K562 (cell line): Measurements from ENCODE around the gene COG4. TPM values are rescaled to one million over a fixed set of nuclear protein-coding genes. Genes with fewer than 3 reads are reported as not detected.

Source experiments
- ATAC-seq: fragments of 200-7000 bp; cut with Tn5 transposase; 3 replicates; pipeline ENCODE4 v1.9.1; 2020; ENCODE audit warnings: moderate library complexity
- BruUV-seq: library from RNA; stranded (reverse); fragments of 400-500 nt; replicated peaks from 2 replicates; lab custom pipeline; 2021; lab: Mats Ljungman, UMichigan
- CTCF ChIA-PET: fragments of 300-600 bp; formaldehyde crosslinking; extraction: SDS; loops from one replicate; lab custom pipeline; 2021; ENCODE audit warnings: low intra/inter-chr PET ratio; lab: Yijun Ruan, JAX
- POLR2A ChIA-PET: fragments of 300-600, 350-650 bp; sonication (Branson Sonifier 250); formaldehyde crosslinking; extraction: SDS; loops from one replicate; lab custom pipeline; 2021; ENCODE audit warnings: antibody characterized with exemption, inconsistent platforms; lab: Yijun Ruan, JAX
- DNase-seq, 4 experiments: peaks; one replicate each; pipeline versions ENCODE4 v3.0.0 to v3.0.0-alpha.2; 2011 to 2018; ENCODE audit warnings: low spot score in 3 of 4, mixed read lengths in 3 of 4; ENCODE audit errors: extremely low read depth in 1 of 4
- FAIRE-seq: peaks from 2 replicates; lab custom pipeline; 2011; peaks lifted over from hg19 to GRCh38; lab: Jason Lieb, UNC
- H2AFZ ChIP-seq: 2 replicates; pipeline ENCODE4 v1.6.0; 2011; ENCODE audit warnings: low read depth, low read length, control low read depth, inconsistent platforms
- H3K27ac ChIP-seq: fragments of 200-600 bp; 3 replicates; pipeline ENCODE4 v1.8.0; 2011; ENCODE audit warnings: low read depth, mild to moderate bottlenecking, control low read depth, inconsistent platforms, low read length, moderate library complexity, mixed read lengths; ENCODE audit errors: extremely low read depth
- H3K27me3 ChIP-seq, 2 experiments: fragments of 300-600 bp in 1 of 2; 2 replicates in 1 of 2; 3 replicates in 1 of 2; pipeline versions ENCODE4 v1.6.0 to v1.8.0; 2011; ENCODE audit warnings: inconsistent platforms in 2 of 2, low read length in 2 of 2, mild to moderate bottlenecking in 1 of 2, mixed read lengths in 1 of 2, moderate library complexity in 1 of 2; ENCODE audit not compliant: control insufficient read depth in 2 of 2, insufficient read depth in 2 of 2
- H3K36me3 ChIP-seq: fragments of 300-600 bp; 3 replicates; pipeline ENCODE4 v1.8.0; 2011; ENCODE audit warnings: mild to moderate bottlenecking, low read length, inconsistent platforms; ENCODE audit not compliant: control insufficient read depth, insufficient read depth
- H3K4me1 ChIP-seq, 2 experiments: fragments of 200-600 bp in 1 of 2; replicated peaks in 1 of 2; 2 replicates in 1 of 2; 3 replicates in 1 of 2; pipeline versions ENCODE4 v1.5.1 to v1.8.0; 2011; ENCODE audit warnings: inconsistent platforms in 2 of 2, low read length in 2 of 2, mild to moderate bottlenecking in 1 of 2, mixed read lengths in 1 of 2, moderate library complexity in 1 of 2; ENCODE audit not compliant: control insufficient read depth in 2 of 2, insufficient read depth in 2 of 2
- H3K4me2 ChIP-seq: 2 replicates; pipeline ENCODE4 v1.6.1; 2011; ENCODE audit warnings: low read length, control low read depth, inconsistent platforms, mixed read lengths; ENCODE audit not compliant: insufficient read depth
- H3K4me3 ChIP-seq: fragments of 200-600 bp; sonication (generic), shearing (Covaris generic); 2 replicates; pipeline ENCODE4 v1.5.1; 2016; ENCODE audit warnings: control low read depth, inconsistent platforms
- H3K79me2 ChIP-seq: fragments of 200-600 bp; 3 replicates; pipeline ENCODE4 v1.8.0; 2011; ENCODE audit warnings: low read length, inconsistent platforms; ENCODE audit not compliant: control insufficient read depth, insufficient read depth
- H3K9ac ChIP-seq, 2 experiments: 2 replicates each; pipeline versions ENCODE4 v1.6.0 to v1.6.1; 2011; ENCODE audit warnings: low read depth in 2 of 2, low read length in 2 of 2, control low read depth in 1 of 2, inconsistent platforms in 1 of 2, mild to moderate bottlenecking in 1 of 2, mixed read lengths in 1 of 2; ENCODE audit not compliant: insufficient read depth in 1 of 2
- H3K9me1 ChIP-seq: one replicate; pipeline ENCODE4 v1.6.0; 2011; ENCODE audit warnings: inconsistent platforms, mild to moderate bottlenecking, low read length, moderate library complexity; ENCODE audit not compliant: control insufficient read depth, insufficient read depth
- H3K9me3 ChIP-seq: replicated peaks from 2 replicates; pipeline ENCODE4 v1.5.1; 2011; ENCODE audit warnings: low read depth, low read length, inconsistent platforms; ENCODE audit not compliant: control insufficient read depth, insufficient read depth
- H4K20me1 ChIP-seq: replicated peaks from 2 replicates; pipeline ENCODE4 v1.6.1; 2011; ENCODE audit warnings: low read length, inconsistent platforms, mixed read lengths; ENCODE audit not compliant: control insufficient read depth, insufficient read depth
- CEBPB ChIP-seq: fragments of 450-650 bp; IDR thresholded peaks from 2 replicates; pipeline ENCODE4 v1.6.1; 2016; ENCODE audit warnings: missing genetic modification characterization, missing compliant biosample characterization
- CEBPG ChIP-seq, 3 experiments: fragments of 200-800 bp in 1 of 3; sonication (Bioruptor generic) in 1 of 3; sonication (generic) in 1 of 3; formaldehyde crosslinking in 1 of 3; IDR thresholded peaks in 2 of 3; conservative IDR thresholded peaks in 1 of 3; 2 replicates each; pipeline versions ENCODE4 v1.6.1 to v1.8.0; 2016 to 2022; ENCODE audit warnings: missing compliant biosample characterization in 2 of 3, missing genetic modification characterization in 2 of 3, mild to moderate bottlenecking in 1 of 3, missing genetic modification reagents in 1 of 3
- MEF2A ChIP-seq: IDR thresholded peaks from 2 replicates; pipeline ENCODE4 v1.6.1; 2011; ENCODE audit warnings: low read depth, mild to moderate bottlenecking, low read length, moderate library complexity; ENCODE audit not compliant: control insufficient read depth
- MIER1 ChIP-seq: fragments of 450-650 bp; IDR thresholded peaks from 2 replicates; pipeline ENCODE4 v1.6.1; 2016; ENCODE audit warnings: antibody characterized with exemption, mild to moderate bottlenecking, low read depth
- SETDB1 ChIP-seq: IDR thresholded peaks from one replicate; pipeline ENCODE4 v1.6.1; 2012; ENCODE audit warnings: low read length, control low read depth, inconsistent platforms
- SP1 ChIP-seq: sonication (generic); formaldehyde crosslinking; IDR thresholded peaks from 2 replicates; pipeline ENCODE4 v1.8.1; 2022; ENCODE audit warnings: mild to moderate bottlenecking, missing genetic modification reagents
- ZNF134 ChIP-seq: fragments of 250-450 bp; sonication (Bioruptor Pico); conservative IDR thresholded peaks from 2 replicates; pipeline ENCODE4 v1.4.0; 2020
- ZNF282 ChIP-seq: sonication (generic); formaldehyde crosslinking; IDR thresholded peaks from 2 replicates; pipeline ENCODE4 v1.8.1; 2023; ENCODE audit warnings: missing genetic modification reagents
- WGBS: fragments of 100-300 bp; shearing (Covaris generic); methylation state at CpG from one replicate; pipeline ENCODE4 v1.1.6; 2016; ENCODE audit warnings: low coverage, mixed read lengths; ENCODE audit not compliant: insufficient coverage; ENCODE audit errors: missing lambda C conversion rate; 5-methylcytosine and 5-hydroxymethylcytosine counted together
- in situ Hi-C: fragments of 300-500 bp; cut with MboI; formaldehyde crosslinking; loops from 4 replicates; pipeline ENCODE4 v1.15.0; 2018; ENCODE audit warnings: inconsistent platforms, mixed read lengths
- intact Hi-C: fragments of 100-400 bp; cut with micrococcal nuclease; formaldehyde crosslinking; loops from 2 replicates; pipeline ENCODE4 v1.14.2; 2022
- polyA plus RNA-seq, 8 experiments: library from polyadenylated mRNA; depleted of rRNA in 4 of 8; stranded (reverse) in 5 of 8; unstranded in 3 of 8; fragments of >200 nt; fragmentation: Nextera tagmentation in 2 of 8; fragmentation: Illumina TruSeq in 1 of 8; extraction: Ambion mirVana in 2 of 8; extraction: Trizol in 1 of 8; gene quantifications; 2 replicates each; pipeline versions ENCODE4 v1.2.1 to v1.2.3, GENCODE V29; 2011 to 2014; ENCODE audit warnings: inconsistent platforms in 1 of 8, missing spikeins in 1 of 8
- total RNA-seq, 7 experiments: library from RNA; depleted of rRNA in 6 of 7; stranded (reverse); fragments of >200 nt in 6 of 7; fragmentation: Illumina TruSeq in 2 of 7; extraction: Trizol in 2 of 7; gene quantifications; 2 replicates each; pipeline versions ENCODE4 v1.2.1 to v1.2.3, GENCODE V29; 2011 to 2021; ENCODE audit warnings: low replicate concordance in 1 of 7
- TF ChIP-seq, protein P1 (sequence below): fragments of 450-650 bp; IDR thresholded peaks from 2 replicates; pipeline ENCODE4 v1.7.1; 2018; ENCODE audit warnings: mild to moderate bottlenecking, low read depth; ENCODE audit not compliant: partially characterized antibody

Gene COG4
- total and polyA plus RNA-seq, 9 of the 15 experiments (the other 6 are each of a cell fraction or from before 2014, with no cell fraction given) = 13.7 to 73.9 (median 44.2) TPM

DNA sequence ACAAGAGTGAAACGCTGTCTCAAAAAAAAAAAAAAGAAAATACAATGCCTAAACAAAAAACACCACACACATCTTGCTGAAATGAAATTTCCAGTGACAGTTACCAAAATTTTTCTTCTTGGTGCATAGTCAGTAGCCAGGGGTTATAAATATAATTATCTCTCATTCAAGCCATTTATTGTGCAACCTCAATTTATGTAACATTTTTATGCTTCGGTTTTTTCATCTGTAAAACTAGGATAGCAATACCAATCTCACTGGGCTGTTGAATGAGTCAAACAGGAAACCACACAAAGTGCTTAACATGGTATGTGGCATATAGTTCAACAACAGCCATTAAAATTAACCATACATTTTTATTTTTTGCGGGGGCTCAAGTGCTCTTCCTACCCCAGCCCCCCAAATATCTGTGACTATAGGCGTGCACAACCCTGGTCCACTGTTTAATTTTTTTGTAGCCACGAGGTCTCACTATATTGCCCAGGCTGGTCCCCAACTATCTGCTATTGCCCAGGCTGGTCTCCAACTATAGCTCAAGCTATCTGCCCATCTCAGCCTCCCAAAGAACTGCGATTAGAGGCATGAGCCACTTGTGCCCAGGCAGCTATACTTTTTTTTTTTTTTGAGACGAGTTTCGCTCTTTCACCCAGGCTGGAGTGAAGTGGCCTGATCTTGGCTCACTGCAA, 2.6 kb downstream of the COG4 start:
- Histone ChIP-seq H3K4me2 (no peak overlapping the region), H3K27me3 (no peaks in the 10 kb centered on the region), H4K20me1 (no peaks in the 10 kb centered on the region; the same call in none of the 2 replicates), H3K4me3 (no peak overlapping the region), H3K9me3 (no peaks in the 10 kb centered on the region), H3K36me3 (peaks cover 29% of the 10 kb centered on the region; the same call in 2 of the 3 replicates), H3K27ac (no peak overlapping the region), H3K4me1 (peaks cover 0 to 12% of the 10 kb centered on the region in 2 experiments; a peak in 4 of 5 replicates), H3K9me1 (no peaks in the 10 kb centered on the region), H3K79me2 (peaks cover 44% of the 10 kb centered on the region), H2AFZ (no peak overlapping the region)
- BruUV-seq = no TSS peak
- ChIA-PET CTCF (no interaction called here), POLR2A (no interaction called here)
- WGBS = 77% methylated on average over 8 of the region's 8 CpGs
- intact Hi-C loops (loop anchor here (5.0 to 10.0 kb wide), 3 partner anchors 123 to 236 kb away; partner anchors contain the start of gene AARS1), in situ Hi-C loops (no loop called here)
- no peak for DNase-seq
- FAIRE-seq = no peak
- no peak for ATAC-seq
- TF ChIP-seq ZNF282 (CRISPR knock-in tag) (no peak), CEBPG (CRISPR knock-in tag; IDR thresholded peaks at IDR 0.05) (no peak), CEBPG (tag; conservative IDR thresholded peaks at IDR 0.05 in 1 of 2, IDR thresholded peaks at IDR 0.05 in 1 of 2) (peak; percentile 27 to 47; a peak in 2 of 4 replicates), CEBPB (tag) (peak; percentile 58)
- TF ChIP-seq, all 486 proteins: peak for 2
- no peak overlapping the region for H3K9ac ChIP-seq

- Histone ChIP-seq H3K36me3 (peaks cover 86% of the 10 kb centered on the region; the same call in 2 of the 3 replicates), H3K9ac (no peak overlapping the region), H3K4me2 (no peak overlapping the region), H3K27me3 (no peaks in the 10 kb centered on the region), H3K4me3 (no peak overlapping the region), H2AFZ (no peak overlapping the region), H4K20me1 (no peaks in the 10 kb centered on the region; the same call in 1 of the 2 replicates), H3K9me1 (no peaks in the 10 kb centered on the region), H3K79me2 (no peaks in the 10 kb centered on the region), H3K9me3 (no peaks in the 10 kb centered on the region), H3K4me1 (no peaks in the 10 kb centered on the region), H3K27ac (no peak overlapping the region)
- FAIRE-seq = no peak
- DNase-seq = no peak
- WGBS = 79% methylated on average over 5 of the region's 5 CpGs
- no TSS peak for BruUV-seq
- POLR2A ChIA-PET = no interaction called here
- ATAC-seq = no peak
- intact Hi-C loops (no loop called here), in situ Hi-C loops (no loop called here)
- CTCF ChIA-PET = no interaction called here
- TF ChIP-seq, protein P1, sequence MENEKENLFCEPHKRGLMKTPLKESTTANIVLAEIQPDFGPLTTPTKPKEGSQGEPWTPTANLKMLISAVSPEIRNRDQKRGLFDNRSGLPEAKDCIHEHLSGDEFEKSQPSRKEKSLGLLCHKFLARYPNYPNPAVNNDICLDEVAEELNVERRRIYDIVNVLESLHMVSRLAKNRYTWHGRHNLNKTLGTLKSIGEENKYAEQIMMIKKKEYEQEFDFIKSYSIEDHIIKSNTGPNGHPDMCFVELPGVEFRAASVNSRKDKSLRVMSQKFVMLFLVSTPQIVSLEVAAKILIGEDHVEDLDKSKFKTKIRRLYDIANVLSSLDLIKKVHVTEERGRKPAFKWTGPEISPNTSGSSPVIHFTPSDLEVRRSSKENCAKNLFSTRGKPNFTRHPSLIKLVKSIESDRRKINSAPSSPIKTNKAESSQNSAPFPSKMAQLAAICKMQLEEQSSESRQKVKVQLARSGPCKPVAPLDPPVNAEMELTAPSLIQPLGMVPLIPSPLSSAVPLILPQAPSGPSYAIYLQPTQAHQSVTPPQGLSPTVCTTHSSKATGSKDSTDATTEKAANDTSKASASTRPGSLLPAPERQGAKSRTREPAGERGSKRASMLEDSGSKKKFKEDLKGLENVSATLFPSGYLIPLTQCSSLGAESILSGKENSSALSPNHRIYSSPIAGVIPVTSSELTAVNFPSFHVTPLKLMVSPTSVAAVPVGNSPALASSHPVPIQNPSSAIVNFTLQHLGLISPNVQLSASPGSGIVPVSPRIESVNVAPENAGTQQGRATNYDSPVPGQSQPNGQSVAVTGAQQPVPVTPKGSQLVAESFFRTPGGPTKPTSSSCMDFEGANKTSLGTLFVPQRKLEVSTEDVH = no peak
- TF ChIP-seq SP1 (CRISPR knock-in tag) = no peak
- TF ChIP-seq MIER1 = no peak
- TF ChIP-seq MEF2A = no peak
- no peak for TF ChIP-seq ZNF134 (CRISPR knock-in tag)
- no peak for TF ChIP-seq SETDB1
Measured at GRCh38 chr16:70512456-70512855, 10.9 kb downstream of the COG4 start.
